DMS53 (cell line): ENCODE measurements around the gene FATE1.

Source experiments
- DNase-seq: peaks from one replicate; lab custom pipeline; 2025; lab: John Stamatoyannopoulos, UW

FATE1 gene

DNA sequence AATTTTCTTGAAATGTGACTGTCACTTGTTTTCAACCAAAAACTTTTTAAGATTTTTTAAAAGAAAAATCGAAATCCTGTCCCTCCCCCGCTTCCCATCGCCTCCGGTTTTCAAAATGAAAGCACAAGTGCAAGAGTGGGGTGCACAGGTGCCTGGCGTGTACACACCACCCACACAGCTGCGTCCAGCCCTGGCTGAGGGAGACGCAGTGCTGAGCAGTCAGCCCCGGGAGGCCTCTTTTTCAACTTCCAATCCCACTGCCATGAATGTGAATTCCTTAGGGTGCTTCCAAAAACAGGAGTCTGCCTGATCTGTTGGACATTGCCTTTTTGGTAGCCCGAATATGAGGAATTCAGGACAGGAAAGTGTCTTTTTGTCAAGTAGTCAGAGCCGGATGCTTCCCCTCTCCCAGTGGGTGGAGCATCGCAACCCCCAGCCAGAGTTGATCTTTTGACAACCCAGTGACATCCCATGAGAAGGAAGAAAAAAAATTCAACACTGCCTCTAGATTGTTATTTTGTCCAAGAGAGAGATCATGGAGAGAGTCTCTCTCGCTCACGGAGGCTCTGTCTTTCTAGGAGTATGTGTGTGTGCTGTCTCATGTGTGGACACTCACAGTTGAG lies 11.7 kb upstream of the FATE1 start:
- DNase-seq: no peak

- DNase-seq: no peak
Measured at GRCh38 chrX:151708821-151709220, 7.0 kb upstream of the FATE1 start.

- no peak for DNase-seq
Measured at GRCh38 chrX:151710457-151710856, 5.4 kb upstream of the FATE1 start.

GRCh38 chrX:151711154-151711553 lies 4.7 kb upstream of the FATE1 start:
- no peak for DNase-seq

- DNase-seq: peak; percentile 77
Measured at GRCh38 chrX:151711787-151712186, 4.0 kb upstream of the FATE1 start.

GRCh38 chrX:151712253-151712652 lies 3.6 kb upstream of the FATE1 start:
- DNase-seq: peak; percentile 16

GRCh38 chrX:151713849-151714248 lies 2.0 kb upstream of the FATE1 start:
- DNase-seq: peak; percentile 37

- no peak for DNase-seq
Measured at GRCh38 chrX:151714362-151714761, 1.5 kb upstream of the FATE1 start.

- DNase-seq: peak; percentile 68
Measured at GRCh38 chrX:151722241-151722846, 6.5 kb downstream of the FATE1 start.

- no peak for DNase-seq
Measured at GRCh38 chrX:151723156-151723760, 7.4 kb downstream of the FATE1 start.

GRCh38 chrX:151724563-151725337 lies 8.9 kb downstream of the FATE1 start:
- DNase-seq: no peak

- DNase-seq: no peak
Measured at GRCh38 chrX:151725338-151725614, 9.4 kb downstream of the FATE1 start.

DNA sequence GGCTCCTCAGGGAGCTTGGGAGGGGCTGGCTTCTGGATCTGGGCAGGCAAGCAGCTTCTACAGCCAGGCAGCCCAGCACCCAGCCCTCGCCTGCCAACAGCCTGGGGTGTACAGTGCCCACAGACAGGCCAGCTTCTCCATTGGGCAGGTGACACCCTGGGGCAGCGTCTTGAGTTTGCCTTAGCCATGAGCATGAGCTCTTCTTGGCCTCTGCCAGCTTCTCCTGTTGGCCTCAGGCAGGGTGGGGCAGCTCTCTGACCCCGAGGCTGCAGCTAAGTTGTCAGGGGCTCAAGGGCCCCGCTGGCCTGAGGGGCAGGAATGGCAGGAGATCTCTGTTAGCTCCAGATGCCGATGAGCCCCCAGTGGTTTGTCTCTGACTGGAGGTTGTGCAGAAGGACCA lies 10.9 kb downstream of the FATE1 start:
- no peak for DNase-seq

DNA sequence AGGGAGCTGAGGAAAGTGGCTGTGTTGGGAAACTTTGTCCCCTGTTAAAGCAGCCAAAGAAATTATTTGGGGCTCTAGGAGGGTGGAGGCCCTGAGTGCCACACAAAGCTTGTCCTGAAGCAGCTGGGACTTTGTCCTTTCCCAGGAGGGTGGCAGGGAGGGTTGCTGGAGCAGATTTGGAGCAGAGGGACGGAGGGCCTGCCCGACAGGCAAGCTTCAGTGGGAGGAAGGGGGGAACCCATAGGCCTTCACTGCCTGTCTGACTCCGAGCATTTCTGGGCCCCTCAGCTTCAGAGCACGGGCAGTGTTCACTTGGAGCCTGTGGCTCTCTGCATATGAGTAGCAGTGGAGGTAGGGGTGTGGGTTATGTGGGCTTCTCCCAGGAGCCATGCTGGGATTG lies 11.5 kb downstream of the FATE1 start:
- DNase-seq: no peak

DNA sequence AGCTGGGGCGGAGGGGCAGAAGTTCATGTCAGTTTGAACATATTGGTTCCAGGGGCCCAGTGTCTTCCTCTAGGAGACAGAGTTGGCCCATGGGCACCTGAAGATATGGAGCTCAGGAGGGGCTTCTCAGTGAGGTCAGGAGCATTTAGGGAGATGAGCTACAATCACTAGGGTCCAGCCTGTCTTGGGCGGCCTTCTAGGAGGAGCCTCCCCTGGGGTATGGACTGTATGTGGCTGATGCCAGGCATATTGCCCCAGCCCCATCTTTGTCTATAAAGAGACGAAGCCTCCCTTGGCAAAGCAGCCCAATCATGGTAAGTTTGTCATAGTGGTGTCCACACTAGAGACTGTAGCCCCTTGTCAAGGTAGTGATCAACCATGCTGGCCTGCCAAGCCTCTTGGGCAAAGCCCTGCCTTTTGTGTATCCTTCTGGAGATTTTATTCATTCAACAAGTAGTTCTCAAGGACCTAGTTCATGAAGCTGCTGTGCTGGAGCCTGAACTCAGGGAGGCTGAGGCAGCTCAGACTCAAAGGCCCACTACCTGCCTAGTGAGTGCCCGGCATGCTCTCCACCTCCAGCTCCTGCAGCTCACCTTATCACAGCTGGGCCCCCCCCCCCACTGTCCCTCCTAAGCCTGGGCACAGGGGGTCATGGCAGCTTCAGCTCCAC lies 13.4 kb downstream of the FATE1 start:
- DNase-seq: no peak

DNA sequence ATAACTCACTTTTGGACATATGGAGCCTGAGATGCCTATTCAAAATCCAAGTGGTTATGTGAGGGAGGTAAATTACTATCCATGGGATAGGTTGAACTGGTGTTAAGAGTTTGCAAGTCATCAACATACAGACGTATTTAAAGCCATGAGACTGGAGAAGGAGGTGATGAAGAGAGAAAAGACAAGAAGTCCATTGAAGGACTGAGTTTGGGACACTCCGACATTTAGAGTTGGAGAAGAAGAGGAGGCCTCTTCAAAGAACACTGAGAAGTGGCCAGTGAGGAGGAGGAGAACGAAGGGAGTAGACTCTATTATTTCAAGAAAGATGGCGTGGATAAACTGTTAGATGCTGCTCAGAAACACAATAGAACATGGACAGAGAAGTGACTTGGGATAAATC lies 18.6 kb downstream of the FATE1 start, which contains the start of gene CNGA2:
TSS of gene CNGA2 (plus strand) at position 301 of the 400 bp plus-strand sequence. CDS start 3,738 bp downstream, outside the sequence.
- no peak for DNase-seq

DNA sequence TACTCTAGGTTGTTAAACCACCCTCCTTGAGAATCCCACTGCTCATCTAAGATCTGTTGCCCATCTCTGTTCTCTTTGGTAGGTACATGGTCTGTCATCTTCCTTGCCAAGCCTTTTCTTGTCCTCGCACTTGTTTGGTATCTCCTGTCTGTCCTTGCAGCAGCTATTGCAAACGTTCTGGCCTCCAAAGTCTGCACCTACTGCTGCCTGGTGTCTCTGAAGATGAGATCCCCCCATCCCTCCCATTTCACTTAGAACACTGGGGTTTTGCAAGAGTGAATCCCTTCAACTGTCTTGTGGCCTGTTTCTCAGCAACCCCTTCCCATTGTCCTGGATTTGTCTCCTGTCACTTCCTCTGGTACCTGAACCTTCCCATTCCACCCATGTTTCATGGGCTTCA lies 19.4 kb downstream of the FATE1 start:
- no peak for DNase-seq

DNA sequence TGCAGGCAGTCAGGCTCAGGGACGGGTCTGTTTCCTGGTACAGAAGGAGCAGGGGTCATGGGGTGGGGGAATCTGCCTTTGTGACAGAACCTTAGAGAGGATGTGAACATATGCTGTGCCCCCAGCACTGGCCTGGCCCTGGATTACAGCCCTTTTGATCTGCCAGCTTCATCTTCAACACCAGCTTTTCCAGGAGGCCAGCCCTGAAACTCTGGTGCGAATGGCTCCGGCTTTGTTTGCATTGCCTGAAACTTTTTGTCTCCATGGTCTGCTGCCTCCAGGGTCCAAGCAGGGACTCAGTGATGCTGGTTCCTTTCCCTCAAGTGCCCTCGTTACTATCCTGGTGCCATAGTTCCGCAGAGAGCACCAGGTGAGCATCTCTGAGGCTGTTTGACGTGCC lies 20.9 kb downstream of the FATE1 start:
- DNase-seq: no peak

- DNase-seq: no peak
Measured at GRCh38 chrX:151737494-151737893, 21.7 kb downstream of the FATE1 start.

DNA sequence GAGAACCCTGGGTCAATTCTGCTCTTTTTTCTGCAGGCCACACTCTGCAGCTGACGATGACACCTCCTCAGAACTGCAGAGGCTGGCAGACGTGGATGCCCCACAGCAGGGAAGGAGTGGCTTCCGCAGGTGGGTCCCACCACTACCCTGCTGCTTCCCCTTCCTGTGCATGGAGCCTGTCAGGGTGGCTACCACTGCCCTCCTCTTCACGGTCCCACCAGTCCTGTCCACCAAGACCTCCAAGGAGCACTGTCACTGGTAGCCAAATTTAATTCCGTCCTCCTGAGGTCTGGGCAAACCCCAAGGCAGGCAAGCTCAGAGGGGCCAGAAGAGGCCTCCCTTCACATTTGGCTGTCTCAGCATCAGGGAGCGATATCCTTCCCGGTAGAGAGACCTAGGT lies 22.9 kb downstream of the FATE1 start:
- no peak for DNase-seq

- DNase-seq: no peak
Measured at GRCh38 chrX:151741606-151742005, 25.8 kb downstream of the FATE1 start.

GRCh38 chrX:151742311-151742710 lies 26.5 kb downstream of the FATE1 start:
- DNase-seq: no peak
